NCI-H2107 treated with DMSO at 0.1 percent for 48 hours (cell line): ENCODE data around the gene GPR137.
"Not testable (repeated sequence)": the region's sequence is repeated elsewhere in the genome, so short reads cannot be mapped to it uniquely, and the experiment has no call there.

ENCODE experiments used
- DNase-seq: peaks from one replicate; lab custom pipeline; 2025; ENCODE audit not compliant: unreplicated experiment; lab: John Stamatoyannopoulos, UW

The GPR137 gene

DNA sequence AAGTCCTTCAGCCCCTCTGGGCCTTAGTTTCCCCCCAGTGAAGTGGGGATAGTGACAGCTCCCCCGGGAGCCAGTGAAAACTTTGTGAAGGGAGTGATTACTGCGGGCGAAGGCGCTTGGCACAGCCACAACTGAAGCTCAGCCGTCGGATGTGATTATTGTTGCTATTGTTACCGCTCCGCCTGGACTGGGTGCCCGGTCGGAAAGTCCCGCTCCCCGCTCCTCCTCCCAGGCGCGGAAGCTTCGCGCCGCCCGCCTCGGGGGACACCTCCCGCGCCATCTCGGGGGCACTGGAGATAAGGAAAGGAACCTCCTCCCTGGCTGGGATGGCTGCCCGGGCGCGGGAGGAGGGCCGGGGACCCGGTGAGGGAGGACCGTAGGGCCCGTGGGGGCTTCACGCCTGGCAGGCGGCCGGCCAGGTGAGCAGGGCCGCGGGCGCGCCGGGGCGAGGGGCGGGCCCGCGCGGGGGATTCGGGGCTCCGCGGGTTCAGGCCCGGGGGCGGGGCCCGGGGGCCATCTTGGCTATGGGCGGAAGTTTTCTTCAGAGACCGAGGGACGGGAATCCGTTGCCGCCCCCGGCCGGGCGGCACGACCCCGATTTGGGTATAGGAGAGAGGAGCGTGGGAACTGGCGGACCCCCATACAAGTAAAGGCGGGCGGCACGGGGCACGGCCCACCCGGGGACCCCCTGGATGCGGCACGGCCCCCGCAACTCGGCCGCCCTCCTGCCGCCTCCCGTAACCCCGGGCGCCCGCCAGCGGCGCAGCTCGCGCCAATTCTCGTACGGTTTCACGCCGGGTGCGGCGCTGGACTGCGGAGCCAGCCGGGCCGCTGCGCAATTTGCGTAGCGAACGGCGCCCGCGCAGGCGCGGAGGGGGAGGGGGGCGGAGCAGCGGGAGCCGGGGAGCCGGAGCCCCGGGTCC is at the start of gene GPR137:
GPR137 (plus strand) TSS at position 887 of the 923 bp plus-strand sequence. CDS start 677 bp downstream, outside the sequence.
- peak; percentile 58 for DNase-seq

- peak; percentile 73 for DNase-seq
Observed at GRCh38 chr11:64237484-64237951, 48.1 kb upstream of the GPR137 start.

- DNase-seq: no peak
Observed at GRCh38 chr11:64238076-64238475, 47.6 kb upstream of the GPR137 start.

DNA sequence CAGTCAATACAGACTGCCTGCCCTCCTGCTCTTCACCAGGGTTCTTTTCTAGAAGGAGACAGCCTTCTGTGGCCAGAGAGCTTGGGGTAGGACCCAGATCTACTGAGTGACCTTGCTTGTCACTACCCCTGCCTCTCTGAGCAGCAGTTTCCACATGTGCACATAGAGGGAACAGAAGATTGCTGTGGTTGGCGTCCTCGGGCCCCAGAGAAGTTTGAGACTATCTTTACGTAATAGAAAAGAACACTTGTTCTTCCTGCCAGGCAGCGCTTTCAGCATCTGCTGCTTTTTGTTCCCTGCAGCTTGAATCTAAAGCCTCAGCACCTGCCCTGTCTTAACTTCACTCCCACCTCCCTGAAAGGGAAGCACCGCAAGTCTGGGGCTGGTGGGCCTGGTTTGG is 46.6 kb upstream of the GPR137 start:
- DNase-seq: no peak

DNA sequence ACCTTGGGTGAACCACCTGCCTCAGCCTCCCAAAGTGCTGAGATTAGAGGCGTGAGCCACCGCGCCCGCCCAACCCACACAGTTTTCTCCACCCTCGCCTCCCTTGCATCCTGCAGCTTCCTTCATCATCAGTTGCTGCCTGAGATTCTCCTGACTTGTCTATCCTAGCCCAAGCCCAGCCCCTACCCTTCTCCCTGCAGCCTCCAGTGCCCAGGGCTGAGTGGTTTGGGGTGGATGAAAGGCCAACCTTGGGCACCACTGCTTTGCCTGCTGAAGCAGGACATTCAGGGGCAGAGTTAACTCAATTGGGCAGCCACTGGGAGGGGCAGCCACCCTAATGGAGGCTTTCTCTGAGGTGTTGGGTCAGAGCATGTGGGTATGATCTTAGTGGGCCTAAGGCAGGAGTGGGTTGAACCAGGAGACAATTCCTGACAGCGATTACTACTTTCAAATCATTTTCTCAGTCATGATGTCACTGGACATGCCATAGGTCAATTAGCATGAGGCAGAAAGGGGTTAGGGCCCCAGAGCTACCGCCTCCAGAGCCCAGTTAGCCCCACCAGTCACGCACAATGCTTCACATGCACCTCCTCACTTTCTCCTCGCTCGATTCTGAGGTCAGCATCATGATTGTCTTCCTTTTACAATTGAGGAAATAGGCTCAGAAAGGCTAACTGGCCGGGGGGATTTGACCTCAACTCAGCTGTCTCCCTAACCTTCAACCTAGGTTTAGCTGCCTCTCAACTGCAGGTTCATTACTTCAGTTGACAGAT is 45.8 kb upstream of the GPR137 start:
- DNase-seq: no peak

DNA sequence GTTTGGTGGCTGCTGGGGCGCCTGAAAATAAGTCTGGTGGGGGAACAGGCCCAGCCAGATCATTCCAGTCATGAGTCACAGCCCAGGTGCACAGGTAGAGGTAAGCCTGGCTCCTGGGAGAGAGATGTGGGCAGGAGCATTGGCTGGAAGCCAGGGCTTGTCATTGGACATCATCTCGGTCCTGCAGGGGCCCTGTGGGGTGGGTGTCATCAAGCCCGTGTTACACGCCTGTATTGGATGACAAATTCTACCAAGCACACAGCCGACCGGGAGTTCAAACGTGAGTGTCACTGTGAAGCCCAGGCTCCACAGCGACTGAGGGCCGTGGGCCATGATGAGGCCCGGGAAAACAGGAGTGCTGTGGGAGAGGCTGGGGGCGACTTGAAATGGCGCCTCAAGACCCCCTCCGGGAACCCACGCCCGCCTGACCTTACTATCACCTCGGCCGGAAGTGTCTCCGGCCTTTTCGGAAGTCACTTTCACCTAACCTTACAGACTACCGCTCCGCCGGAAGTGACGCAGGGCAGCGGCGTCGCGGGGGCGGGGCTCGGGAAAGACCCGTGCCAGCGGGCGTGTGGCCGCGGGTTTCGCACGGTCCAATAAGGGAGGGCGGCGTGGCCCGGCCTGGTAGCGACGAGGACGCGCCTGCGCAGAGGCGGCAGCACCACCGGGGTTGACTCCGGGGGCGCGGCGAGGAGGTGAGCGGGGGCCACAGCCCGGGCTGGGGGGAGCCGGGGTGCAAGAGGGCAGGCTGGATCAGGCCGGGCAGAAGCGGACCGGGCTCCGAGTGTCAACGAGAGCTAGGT is 45.0 kb upstream of the GPR137 start, which contains the start of gene FKBP2:
FKBP2 (plus strand) TSS at position 661 of the 806 bp plus-strand sequence. CDS start 1,293 bp downstream, outside the sequence.
- DNase-seq: peak; percentile 73

- DNase-seq: peak; percentile 91
Observed at GRCh38 chr11:64241241-64241490, 44.5 kb upstream of the GPR137 start.

DNA sequence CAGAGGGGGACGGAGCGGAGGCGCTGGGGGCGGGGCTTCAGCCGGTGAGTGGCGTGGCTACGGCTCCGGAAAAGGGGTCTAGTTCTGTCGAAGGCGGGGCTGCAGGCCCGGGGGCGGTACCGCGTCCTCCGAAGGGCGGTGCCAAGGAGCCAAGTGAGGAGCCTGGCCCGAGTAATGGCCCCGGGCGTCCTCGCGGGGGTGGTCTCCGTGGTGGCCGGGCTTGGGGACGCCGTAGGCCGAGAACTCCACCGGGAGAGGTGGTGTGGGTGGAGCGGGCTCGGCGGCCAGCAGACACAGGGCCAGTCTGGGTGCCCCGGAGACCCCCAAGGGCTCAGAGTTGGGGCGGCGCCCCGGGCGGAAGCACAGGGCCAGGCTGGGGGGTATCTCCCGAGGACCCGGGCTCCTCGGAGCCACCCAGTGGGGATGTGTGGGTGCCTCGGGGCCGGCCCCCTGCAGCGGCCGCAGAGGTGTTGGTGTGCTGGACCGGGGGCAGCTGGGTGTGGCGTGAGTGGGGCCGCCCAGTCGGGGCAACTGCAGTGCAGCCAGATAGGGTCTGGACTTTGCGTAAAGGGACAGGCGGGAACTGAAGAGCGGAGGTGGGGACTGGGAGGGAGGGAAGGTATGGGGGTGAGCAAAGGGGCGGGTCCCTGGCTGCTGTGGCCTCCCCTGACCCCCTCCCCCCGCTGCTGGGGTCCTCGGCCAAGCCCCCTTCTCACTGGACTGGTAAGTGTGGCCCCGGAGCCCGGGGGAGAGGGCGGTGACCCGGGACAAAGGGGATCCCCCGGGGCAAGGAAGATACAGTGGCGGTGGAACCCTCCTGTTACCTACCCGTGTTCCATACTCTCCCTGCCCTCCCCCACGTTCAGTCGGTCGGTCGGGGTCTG is 43.9 kb upstream of the GPR137 start:
- DNase-seq: no peak

- no peak for DNase-seq
Observed at GRCh38 chr11:64243236-64243854, 42.3 kb upstream of the GPR137 start.

DNA sequence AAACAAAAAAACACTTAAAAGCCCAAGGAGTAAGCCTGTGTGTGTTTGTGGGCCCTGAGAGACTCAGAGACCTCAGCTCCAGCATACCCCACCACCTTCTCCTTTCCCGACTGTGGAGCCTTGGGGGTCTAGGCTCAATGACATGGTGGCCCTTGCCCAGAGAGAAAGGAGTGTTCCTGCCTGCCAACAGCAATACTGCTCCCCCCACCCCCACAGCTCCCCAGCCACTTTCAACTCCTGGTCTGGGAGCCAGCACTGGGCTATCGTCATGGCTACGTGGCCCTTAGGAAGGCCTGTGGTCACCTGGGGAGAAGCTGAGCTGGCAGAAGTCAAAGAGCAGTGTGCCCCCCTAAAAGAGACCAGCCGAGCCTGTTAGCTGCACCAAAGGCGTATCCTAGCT is 41.5 kb upstream of the GPR137 start:
- no peak for DNase-seq

DNA sequence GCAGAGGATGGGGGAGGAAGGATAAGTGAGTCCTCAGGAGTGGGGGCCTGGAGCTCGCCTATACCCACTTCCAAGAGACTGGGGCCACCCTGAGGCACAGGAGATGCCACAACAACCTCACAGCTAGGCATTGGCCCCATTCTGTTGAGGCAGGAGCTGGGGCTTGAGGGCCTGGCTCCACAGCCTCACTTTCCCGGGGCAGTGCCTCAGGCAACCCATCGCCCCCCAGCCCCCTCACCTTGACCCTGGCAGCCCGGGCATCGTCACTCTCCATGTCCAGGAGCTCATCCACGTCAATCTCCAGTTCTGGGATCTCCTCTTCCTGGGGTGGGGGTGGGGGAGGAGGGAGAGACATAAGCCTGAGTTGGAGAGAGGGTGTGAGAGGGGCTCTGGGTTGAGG is 40.7 kb upstream of the GPR137 start:
- DNase-seq: no peak

DNA sequence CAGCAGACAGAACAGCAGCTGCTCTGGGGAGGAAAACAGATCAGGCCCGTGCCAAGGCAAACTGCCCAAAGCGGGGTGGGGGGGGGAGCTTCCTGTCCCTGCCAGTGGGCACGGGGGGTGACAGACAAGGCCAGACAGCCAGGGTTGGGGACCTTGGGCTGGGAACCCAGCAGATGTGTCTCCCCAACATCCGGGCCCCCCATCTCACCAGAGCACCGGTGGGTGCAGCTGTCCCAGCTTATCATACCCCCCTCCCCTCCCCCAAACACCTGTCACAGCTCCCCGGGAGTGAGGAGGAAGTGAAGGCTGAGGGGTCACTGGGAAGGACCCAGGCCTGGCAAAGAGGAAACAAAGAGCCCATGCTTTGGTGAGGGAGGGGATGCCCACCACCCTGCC is 40.2 kb upstream of the GPR137 start:
- DNase-seq: no peak

GRCh38 chr11:64245797-64246620 is 39.6 kb upstream of the GPR137 start:
- DNase-seq: peak; percentile 18

DNA sequence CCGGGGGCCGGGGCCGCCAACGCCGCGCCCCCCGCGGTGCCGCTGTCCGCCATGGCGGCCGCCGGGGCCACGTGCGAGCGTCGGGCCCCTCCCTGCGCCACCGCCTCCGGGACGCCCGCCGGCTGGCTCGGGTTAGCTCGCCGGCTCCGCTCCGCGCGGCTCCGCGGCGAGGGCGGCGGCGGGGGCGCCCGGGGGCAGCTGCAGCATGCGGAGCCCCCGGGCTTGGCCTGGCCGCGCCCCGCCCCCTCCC is 39.1 kb upstream of the GPR137 start:
- not testable (repeated sequence) for DNase-seq

DNA sequence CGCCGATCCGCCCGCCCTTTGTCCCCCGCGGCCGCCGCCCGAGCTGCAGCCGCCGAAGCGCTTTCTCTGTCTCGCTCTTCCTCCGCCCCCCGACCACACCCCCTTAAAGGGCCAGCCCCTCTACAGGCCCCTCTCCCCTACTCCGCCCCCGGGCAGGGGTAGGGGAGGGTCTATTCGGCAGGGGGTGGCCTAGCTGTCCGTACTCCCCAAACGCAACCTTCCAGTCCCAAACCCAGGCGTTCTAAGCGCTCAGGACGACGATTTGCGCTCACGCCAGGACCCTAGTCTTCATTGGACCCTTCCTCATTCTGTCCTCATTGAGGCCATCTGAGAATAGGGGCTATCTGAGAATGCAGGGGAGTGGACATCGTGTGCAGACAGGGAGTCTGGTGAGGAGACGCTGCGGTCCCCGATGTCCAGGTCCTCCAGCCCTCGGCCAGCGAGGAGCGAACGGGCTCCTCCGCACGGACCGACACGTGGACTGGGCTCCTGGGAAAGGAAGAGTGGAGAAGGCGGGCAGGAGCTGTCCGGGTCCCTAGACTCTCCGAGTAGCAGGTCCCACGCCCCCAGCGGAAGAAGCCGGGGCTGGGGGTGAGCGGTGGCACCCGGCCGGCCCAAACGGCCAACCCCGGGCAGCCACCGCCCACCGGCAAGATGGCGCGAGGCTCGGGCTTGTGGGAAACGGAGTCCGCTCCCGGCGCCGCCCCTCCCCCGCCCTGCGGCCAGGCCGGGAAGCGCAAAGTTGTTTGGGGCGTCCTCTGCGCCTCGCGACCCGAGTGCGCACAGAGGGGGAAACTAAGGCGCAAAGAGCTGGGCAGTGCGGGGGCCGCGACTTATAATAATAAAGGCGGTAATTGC is 38.5 kb upstream of the GPR137 start, which contains the start of gene PPP1R14B:
PPP1R14B (minus strand) TSS at position 73 of the 858 bp plus-strand sequence. CDS start 270 bp downstream, outside the sequence.
- peak; percentile 50 for DNase-seq

GRCh38 chr11:64247729-64248531 is 37.7 kb upstream of the GPR137 start:
- no peak for DNase-seq

DNA sequence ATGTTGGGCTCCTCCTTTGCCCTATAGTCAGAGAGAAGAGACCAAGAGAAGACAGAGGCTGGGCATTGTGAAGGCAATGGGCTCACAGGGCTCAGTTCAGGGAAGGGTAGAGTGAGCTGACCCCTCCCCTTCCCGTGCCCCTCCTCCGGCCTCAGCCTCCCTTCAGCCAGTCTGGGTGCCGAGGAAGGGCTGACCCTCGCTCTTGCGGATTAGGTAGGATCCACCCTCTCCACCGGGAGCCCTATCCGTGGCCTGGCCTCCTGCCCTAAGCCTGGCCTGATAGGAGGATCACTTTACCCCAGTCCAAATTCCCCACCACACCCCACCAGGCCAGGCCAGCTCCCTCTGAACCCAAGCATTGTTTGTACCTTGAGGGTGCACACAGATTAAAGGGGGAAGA is 37.1 kb upstream of the GPR137 start:
- no peak for DNase-seq
